GM19240 (cell line): ENCODE measurements around the gene AGR3.
"Not testable (repeated sequence)": the region's sequence is repeated elsewhere in the genome, so short reads cannot be mapped to it uniquely, and the experiment has no call there.

ENCODE experiments used
- DNase-seq: peaks from one replicate; pipeline ENCODE4 v3.0.0; 2011; ENCODE audit warnings: low spot score; ENCODE audit not compliant: insufficient read length

Gene AGR3

GRCh38 chr7:16891874-16892643 is 10.3 kb upstream of the AGR3 start:
- DNase-seq, result no peak

DNA sequence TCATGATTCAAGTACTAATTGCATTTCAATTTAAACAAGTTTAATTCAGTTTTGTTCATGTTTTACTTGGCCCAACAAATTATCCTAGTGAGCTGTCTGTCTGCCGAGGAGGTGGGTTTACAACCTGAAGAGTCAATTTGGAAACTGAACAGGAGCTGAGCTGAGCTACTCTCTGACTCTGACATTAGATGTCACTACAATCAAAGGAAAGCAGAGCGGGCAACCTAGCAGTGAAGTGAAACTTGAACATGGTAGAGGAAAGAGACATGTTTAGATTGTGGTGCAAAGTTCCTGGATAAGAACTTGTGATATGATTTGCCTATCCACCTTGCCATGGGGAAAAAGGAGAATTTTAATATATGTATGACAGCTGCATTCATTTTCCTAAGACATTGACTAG is 9.6 kb upstream of the AGR3 start:
- DNase-seq, result no peak

DNA sequence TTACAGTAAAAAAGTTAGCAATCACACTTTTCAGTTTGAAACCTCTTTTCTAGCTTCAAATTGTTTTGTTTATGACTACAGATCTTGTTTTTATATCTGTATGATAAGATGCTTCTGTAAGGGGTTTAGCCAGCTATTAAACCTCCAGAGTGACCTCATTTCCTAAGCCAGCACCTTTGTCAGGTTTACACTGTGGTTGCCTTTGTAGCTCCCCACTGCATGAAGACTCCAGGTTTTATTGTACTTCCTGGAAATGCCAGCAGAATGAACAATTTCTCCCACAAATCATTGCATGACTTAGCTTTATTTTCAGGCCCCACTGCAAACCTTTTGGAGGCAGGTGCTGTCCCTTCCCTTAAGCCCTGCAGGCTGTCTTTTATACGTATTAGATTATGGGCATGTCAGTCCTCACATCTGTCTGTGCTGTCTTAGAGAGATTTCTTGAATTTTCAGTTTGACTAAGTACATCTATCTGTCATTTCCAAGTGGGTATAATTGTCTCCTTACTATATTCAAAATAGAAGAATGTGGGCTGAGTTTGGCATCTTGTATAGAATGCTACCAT is 8.2 kb upstream of the AGR3 start:
- DNase-seq, result no peak

- DNase-seq, result no peak
These were observed 7.5 kb upstream of the AGR3 start for GRCh38 chr7:16889305-16889704.

DNA sequence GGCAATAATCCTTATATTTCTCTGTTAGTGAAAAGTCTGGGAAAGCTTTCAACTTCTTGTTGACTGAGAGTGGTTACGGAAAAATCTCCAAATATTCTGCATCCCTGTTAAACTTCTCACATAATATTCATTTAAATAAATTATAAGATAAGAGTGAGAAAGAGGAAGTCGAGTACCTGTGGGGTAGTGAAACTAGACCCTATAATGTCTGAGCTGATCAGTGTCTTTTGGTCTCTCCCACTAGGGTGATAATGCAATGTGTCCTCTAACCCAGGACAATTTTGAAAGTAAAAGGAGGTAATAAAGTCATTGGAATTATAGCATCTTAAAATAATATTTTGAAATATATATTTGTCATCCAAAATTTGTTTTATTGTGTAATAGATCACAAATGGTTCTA is 2.1 kb upstream of the AGR3 start:
- no peak for DNase-seq

GRCh38 chr7:16880554-16880953 is 1.2 kb downstream of the AGR3 start:
- no peak for DNase-seq

DNA sequence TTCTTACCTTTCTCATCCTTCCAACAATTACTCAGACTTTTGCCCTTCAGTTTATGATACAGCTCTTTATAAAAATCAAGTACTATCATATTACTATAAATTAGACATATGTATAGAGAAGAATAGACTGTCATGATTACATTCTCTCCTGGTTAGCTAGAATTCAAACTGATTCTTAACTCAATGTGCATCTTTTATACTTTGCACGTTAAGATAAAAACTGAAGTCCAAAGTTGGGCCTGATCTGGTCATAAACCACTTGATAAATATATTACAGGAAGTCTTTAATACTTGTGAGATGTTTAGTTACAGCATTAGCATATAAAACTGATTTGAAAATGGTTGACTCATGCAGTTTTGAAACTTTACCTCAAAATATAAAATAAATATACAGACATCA is 2.6 kb downstream of the AGR3 start:
- no peak for DNase-seq

DNA sequence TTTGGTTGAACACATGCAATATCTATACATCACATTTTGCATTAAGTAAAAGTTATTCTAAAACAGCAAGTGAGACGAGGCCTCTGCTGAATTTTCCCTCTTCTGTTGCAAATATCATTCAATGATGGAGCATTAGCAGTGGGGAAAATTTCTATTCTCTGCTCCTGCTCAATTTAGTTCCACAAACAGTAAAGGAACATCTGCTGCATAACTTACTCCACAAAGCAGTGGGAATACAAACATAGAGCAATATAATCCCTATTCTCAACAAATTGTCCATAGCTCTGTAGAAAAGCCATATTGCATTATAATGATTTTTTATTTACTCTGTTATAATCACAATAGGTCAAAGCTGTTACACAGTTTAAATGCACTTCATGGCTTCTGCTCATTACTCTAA is 5.9 kb downstream of the AGR3 start:
- no peak for DNase-seq

GRCh38 chr7:16874066-16874465 is 7.7 kb downstream of the AGR3 start:
- DNase-seq, result no peak

- DNase-seq, result no peak
These were observed 14.5 kb downstream of the AGR3 start for GRCh38 chr7:16867328-16867727.

DNA sequence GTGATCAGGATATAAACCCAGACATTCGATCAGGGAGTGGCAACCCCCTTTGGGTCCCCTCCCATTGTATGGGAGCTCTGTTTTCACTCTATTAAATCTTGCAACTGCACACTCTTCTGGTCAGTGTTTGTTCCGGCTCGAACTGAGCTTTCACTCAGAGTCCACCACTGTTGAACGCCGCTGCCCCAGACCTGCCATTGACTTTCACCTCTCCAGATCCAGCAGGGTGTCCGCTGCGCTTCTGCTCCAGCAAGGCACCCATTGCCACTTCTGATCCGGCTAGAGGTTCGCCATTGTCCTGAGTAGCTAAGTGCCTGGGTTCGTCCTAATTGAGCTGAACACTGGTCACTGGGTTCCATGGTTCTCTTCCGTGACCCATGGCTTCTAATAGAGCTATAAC is 28.6 kb downstream of the AGR3 start:
- not testable (repeated sequence) for DNase-seq

DNA sequence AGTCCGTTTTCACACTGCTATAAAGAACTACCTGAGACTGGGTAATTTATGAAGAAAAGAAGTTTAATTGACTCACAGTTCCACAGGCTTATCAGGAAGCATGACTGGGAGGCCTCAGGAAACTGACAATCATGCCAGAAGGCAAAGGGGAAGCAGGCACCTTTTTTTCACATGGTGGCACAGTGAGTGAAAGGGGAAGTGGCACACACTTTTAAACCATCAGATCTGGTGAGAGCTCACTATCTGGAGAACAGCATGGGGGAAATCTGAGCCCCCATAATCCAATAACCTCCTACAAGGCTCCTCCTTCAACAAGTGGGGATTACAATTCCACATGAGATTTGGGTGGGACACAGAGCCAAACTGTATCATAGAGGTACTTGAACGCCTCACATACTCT is 30.0 kb downstream of the AGR3 start:
- no peak for DNase-seq

GRCh38 chr7:16850614-16851466 is 30.9 kb downstream of the AGR3 start:
- DNase-seq, result no peak

- no peak for DNase-seq
These were observed 32.3 kb downstream of the AGR3 start for GRCh38 chr7:16849296-16850148.

GRCh38 chr7:16847381-16847860 is 34.4 kb downstream of the AGR3 start:
- no peak for DNase-seq

GRCh38 chr7:16846601-16847165 is 35.1 kb downstream of the AGR3 start:
- no peak for DNase-seq

GRCh38 chr7:16845746-16846145 is 36.0 kb downstream of the AGR3 start:
- no peak for DNase-seq

- DNase-seq, result no peak
These were observed 40.1 kb downstream of the AGR3 start for GRCh38 chr7:16841681-16842080.

DNA sequence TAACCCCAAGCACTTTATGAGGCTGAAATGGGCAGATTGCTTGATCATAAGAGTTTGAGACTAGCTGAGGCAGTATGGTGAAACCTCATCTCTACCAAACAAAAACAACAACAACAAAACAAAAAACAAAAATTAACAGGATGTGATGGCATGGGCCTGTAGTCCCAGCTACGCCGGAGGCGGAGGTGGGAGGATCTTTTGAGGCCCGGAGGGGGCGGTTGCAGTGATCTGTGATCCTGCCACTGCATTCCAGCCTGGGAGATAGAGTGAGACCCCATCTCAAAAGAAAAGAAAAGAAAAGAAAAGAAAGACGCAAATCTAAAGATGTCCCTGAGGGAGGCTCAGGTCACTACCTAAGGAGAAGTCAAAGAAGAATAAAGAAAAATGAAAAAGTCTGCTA is 41.7 kb downstream of the AGR3 start:
- DNase-seq, result no peak

DNA sequence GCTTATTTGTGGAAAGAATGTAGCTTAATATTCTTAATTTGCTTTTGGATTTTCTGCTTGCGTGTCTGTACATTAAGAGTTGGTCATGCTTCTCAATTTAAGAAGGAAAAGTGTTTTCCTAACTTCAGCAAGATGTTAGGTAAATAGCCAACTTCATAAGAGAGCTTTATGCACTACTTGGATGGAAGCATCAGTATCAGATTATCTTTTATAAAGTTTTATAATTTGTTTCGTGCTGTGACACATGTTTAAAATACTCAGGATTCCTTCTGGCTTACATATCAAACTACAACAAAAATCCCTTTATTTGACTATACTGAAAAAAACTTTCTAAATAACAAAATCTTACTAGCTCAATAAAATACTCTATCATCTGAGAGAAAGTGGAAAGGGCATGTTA is 42.1 kb downstream of the AGR3 start:
- DNase-seq, result no peak

- no peak for DNase-seq
These were observed 42.9 kb downstream of the AGR3 start for GRCh38 chr7:16838891-16839290.
